Germinal center (tissue), 1 donor: ENCODE data around the gene TOX2.

Experiments
- DNase-seq: peaks from one replicate; pipeline ENCODE4 v3.0.0; 2012; ENCODE audit warnings: mixed read lengths, low spot score

Gene TOX2

DNA sequence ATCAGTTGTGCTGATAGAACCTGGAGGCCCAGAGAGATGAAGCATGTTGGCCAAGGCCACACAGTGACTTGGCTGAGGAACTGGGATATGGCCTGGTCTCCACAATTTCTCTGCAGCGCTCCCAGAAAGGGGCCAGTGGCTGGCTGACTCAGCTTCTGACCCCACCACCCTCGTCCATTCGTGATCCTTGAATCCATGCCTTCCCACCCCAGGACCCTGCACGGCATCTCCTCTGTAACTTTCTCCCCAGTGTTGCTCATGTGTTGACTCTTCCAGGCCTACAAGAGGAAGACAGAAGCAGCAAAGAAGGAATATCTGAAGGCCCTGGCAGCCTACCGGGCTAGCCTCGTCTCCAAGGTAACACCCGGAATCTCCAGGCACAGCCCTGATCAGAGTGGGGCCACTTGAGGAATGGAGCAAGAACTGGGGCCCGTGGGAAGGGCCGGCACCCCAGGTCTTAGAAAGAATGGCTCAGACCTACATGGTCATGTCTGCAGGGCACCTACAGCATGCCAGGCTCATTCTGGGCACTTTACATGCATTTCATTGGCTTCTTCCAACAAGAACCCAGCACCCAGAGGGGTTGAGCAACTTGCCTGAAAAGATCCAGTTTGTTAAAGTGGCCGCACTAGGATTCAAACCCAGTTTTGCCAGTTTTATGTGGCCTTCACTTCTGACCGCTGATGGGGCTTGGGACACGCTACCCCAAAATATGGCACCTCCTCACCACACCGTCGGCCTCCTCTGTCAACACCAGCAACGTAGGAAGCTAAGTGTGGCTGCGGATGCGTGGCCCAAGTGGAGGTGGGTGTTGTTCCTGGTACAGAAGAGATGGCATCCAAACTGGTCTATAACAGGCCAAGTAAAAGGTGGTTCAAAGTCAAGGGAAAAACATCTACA is 150.1 kb downstream of the TOX2 start:
- DNase-seq, result no peak

DNA sequence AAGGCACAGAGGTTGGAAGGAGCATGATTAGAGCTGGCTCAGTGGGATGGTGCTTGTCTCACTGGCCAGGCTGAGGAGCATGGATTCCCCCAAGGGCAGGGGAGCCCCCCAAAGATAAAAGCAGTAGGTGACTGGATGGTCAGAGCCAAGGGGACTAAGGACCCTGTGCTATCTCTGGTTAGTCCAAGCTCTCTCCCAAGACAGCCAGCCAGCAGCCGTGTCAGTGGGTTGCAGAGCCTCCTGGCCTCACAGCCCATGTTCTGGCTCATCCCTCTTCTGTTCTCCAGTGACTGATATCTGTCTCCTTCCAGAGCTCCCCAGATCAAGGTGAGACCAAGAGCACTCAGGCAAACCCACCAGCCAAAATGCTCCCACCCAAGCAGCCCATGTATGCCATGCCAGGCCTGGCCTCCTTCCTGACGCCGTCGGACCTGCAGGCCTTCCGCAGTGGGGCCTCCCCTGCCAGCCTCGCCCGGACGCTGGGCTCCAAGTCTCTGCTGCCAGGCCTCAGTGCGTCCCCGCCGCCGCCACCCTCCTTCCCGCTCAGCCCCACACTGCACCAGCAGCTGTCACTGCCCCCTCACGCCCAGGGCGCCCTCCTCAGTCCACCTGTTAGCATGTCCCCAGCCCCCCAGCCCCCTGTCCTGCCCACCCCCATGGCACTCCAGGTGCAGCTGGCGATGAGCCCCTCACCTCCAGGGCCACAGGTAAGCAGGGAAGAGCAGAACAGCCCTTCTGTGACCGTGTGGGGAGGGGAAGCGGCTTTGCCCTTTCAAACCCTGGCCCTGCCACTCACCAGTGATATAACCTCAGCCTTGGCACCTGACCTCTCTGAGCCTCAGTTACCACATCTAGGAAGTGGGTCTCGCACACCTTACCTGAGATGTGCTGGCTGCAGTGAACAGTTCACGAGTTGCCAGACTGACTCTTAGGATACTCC is 151.0 kb downstream of the TOX2 start:
- DNase-seq, result no peak

DNA sequence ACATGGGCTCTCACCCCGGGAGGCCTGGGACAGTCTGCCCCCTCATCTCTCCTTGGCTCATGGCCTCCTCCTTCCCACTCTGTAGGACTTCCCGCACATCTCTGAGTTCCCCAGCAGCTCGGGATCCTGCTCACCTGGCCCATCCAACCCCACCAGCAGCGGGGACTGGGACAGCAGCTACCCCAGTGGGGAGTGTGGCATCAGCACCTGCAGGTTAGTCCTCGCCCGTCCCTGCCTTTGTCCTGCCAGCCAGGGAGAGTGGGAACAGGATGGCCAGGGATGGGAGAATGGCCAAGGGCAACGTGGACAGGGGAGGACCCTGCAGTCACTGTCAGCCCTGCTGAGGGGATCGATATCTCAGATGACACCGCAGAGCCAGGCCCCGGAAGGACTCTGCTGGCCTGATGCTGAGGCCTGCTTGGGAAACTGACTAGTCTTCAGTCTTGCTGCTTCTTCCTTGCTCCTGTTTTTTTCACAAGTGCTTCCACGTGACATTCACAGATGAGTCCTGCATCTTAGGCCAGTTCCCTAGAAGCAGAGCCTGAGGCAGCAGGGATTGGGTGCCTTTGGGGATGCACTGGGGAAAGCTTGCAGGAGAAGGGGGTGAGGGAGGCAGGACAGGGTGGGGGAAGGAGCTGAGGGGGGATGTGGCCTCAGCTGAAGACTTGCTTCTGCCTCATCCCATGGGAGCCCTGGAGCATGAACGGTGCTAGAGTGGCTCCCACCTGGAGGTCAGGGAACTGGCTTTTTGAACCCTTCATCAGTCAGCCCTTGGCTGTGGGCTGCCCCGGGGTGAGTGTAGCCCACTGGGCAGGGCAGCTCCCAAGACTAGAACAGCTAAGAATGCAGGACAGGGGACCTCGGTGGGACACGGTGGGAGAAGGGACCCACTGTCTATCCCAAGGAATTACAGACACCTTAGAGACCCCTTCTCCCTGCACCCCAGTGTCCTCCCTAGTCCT is 152.3 kb downstream of the TOX2 start:
- no peak for DNase-seq

DNA sequence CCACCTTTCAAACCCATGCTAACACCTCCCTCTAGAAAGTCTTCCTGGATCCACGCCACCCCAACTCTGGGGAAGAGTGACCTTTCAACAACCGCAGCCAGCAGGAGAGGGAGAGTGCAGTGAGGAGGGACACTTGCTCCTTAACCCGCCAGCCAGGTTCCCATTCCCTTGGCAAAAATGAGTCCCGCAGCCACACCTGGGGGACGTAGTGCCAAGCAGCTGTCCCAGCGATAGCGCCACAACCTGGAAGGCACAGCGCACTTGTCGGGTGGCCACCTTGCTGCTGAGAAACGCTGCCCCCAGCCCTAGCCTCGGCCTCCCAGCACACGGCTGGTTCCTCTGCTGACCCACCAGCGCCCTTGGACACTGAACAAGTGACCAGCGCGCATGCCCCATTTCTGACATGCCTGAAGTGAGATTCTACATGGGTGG is 153.0 kb downstream of the TOX2 start:
- DNase-seq, result no peak

DNA sequence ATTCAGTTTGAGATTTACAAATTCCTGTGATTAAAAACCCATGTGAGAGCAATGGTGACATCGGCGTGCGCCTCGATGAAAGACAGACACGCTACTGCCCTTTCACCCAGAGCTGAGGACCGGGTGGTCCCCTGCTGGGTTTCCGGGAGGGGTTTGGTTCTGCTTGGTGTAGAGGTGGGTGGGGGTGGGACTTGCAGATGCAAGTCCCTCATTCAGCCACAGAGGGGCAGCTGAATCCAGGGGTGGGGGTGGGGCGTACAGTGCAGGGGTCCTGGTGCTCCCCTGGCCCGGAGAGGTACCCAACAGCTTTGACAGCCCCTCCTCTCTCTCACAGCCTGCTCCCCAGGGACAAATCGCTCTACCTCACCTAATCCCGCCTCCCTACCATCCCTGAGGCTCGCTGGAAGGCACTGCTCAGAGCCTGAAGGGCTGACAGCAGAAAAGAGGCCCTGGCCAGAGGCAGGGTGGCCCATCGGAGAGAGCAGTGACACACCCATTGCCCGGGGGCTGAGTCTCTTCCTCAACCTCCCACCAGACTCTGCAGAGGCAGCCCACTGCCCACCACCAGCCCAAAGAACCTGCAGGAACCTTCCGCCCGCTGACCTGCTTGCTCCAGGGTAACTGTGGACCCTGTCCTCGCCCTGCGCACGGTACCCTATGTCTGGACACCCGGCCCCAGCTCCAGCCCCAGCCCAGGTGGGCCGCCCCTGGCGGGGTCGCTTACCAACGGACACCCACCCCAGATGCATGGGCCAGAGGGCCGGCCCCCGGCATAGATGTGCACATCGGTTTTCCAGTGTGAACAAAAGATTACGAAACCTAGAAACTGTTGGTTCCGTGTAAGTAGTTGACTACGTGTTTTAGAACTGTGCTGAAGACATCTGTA is 153.9 kb downstream of the TOX2 start:
- DNase-seq, result no peak

DNA sequence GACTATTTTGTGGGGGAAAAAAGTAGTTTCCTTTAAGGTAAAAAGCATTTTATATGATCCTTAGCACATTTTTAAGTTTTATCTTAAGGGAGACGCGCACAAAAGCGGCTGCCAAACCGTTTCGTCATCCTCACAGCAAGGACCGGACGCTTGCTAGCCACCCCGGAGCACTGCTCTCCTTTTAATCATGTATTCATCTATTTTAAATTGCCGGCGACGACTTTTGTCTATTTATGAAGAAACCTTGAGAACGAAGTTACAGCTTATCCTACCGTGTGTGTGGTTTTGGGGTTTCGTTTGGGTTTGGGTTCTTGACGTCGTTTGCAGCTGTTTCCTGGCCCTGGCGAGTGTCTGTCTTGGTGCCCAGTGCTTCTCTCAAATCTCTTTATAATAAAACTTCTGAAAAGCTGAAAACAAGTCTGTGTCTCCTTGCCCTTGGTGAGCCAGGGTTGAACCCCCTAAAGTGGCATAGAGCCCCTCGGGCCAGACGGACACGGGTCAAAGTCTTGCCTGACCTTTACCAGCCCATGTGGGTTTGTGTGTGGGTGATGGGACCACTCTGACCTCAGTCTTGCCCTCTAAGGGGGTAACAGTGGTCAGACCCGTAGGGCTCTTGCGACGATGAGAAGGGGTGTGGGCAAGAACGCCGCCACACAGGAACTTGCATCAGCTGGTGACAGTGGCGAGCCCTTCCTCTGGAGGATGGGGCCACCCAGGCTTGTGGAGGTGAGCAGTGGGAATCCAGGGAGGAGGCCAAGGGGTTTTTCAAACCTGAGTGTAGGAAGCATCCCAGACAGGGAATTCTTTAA is 154.8 kb downstream of the TOX2 start:
- DNase-seq, result no peak

DNA sequence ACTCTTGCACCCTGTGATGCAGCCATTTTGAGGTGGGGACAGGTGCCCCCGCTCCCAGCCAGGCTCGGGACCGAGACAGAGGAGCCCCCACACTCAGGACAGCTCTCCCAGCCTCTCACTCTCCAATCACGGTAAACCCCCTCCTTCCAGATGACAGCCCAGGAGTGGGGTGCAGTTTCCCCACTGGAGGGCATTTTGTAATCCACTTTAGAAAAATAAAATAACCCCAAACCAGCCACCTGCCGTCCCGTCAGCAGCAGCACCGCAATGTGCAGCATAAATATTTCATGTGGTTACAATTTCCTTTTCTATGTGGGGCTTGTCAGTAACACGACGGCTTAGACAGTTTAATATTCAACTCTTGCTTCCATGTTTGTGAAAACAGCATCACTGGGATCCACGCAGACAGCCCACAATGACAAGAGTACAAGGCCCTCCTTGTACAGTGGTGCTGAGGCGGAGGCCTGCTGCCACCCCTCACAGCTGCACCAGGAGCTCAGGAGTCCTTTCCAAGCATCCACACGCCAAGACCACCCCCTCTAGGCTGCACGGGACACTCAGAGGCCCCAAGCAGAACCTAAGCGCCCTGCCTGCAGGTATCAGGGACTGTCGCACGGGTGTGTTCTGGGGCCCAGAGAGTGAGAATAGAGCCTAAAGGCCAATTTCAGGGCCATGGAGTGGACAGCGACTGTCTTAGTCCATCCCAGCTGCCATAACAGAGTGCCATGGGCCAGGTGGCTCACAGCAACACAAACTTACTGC is 155.7 kb downstream of the TOX2 start:
- DNase-seq, result no peak

DNA sequence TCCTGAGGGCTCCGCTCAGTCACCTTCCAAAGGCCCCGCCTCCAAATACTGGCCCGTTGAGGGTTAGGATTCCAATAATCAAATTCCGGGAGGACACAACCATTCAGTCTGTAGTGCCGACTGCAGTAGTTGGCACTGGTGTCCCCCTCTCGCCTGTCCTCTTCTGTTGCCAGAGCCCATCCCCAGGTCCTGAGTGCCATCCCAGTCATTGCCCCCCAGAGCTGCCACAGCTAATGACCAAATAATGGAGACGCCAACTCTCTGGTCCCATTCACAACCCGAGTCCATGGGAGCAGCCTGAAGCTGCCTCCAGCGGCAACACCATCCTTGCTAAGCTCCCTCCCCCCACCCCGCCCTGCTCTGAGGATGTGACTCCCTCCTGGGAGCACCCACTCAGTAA is 156.4 kb downstream of the TOX2 start:
- no peak for DNase-seq

DNA sequence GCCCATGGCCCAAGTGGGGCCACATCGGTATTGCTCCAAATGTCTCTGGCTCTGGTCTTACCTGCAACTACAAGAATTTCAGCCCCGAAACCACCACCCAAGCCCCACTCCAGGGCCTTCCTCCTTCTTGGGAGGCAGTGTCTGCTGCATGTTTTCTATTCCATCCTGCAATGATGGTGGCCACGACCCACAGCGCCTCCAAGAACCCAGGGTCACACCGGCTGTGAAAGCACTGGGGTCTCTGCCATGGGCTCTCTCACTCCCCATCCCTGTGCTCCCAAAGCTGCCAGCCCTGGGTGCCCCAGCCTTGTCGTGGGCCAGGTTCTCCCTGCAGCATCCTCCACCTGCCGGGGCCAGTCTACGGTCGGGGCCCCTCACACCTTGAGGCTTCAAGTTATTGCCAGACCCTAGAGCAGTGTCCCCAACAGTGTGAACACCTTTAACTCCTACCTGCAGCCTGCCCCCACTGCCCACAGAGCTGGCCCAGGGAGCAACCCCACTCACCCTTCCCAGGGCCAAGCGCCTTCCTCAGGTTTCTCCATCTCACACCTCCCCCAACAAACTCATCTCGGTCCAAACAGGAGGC is 157.0 kb downstream of the TOX2 start:
- no peak for DNase-seq

DNA sequence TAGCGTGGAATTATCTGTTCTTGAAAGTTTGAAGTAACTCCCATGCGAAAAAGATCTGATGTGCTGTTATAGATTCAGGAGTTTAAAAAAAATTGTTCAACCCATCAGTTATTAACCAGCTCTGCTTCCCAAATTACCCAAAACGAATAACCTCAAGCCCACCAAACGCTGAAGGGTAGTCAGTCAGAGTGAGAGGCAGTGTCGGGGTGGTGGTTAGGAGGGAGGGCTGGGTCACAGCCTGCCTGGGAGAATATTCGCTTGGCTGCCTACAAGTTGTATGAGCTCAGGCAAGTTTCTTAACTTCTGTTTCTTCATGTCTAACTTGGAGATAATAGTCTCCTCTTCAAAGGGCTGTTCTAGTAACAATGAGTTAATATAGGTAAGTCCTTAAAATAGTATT is 157.7 kb downstream of the TOX2 start:
- DNase-seq, result no peak

DNA sequence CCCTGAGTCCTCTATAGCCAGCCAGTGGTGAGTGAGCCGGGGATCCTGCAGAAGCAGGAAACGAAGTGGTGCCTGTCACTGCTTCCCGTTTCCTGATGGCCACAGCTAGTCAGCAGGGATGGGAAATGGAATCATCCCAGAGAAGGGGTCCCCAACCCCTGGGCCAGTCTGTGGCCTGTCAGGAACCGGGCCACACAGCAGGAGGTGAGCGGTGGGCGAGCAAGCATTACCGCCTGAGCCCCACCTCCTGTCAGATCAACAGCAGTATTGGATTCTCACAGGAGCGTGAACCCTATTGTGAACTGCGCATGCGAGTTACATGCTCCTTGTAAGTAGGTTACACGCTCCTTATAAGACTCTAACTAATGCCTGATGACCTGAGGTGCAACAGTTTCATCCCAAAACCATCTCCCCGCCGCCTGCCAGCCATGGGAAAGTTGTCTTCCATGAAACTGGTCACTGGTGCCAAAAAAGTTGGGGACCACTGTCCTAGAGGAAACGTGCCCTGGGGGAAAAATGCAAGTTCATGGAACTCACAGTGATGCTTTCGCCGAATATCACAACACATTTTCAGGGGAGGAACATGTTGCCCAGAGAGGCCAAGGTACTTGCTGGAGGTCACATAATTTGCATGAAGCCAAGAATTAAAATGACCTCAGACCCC is 158.5 kb downstream of the TOX2 start:
- no peak for DNase-seq

DNA sequence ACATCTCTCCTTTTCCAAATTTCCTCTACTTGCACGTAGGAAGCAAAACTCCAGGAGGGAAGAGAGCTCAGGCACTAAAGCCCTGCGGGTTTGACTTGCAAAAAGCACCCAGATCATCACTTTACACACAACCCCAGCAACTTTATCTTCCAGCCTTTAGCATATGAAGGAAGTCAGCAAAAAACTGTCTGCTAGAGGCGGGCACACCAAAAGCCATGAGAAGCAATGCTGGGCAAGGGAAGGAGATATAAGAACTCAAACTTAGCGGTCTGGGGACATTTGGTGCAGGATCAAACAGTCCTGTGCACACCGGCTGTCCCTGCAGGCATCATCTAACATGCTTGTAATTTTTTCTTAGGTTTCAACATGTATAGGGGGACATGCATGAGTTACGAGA is 159.0 kb downstream of the TOX2 start:
- DNase-seq, result no peak

DNA sequence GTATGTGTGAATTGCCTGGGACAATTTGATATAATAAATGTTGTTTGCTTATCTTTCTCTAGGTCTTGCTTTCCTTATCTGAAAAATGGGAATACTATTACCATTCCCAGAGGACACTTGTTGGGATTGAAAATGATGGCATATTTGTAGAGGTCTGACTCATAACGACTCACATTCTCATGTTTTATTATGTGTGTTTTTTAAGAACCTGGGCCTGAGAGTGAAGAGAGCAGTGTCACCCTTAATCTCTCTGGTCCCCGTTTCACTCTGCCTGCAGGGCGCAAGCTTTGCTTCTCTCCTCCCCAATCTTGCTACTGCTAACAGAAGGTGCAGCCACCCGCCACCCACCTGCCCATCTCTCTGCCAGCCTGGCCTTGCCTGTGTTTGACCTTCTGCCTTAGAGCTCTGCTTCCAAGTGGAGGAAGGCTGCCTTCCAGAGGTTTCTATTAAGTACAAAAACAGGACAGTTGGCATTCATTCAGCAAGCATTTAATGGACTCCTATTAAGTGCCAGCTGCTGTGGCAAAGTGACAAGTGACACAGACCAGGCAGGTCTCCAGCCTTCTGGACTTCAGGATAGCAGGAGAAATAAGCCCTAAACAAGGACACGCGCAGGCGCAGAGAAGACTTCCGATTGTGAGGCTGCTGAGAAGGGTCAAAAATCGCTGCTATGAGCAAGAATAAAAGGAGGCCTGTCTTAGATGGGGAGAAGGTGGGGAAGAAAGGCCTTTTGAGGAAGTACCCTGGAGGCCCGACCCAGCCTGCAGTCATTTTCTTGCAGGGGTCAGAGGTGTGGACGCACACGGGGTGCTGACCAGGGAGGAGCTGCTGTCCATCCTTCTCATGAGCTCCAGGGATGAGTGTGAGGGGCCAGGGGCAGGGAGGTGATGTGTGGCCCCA is 159.8 kb downstream of the TOX2 start:
- no peak for DNase-seq

DNA sequence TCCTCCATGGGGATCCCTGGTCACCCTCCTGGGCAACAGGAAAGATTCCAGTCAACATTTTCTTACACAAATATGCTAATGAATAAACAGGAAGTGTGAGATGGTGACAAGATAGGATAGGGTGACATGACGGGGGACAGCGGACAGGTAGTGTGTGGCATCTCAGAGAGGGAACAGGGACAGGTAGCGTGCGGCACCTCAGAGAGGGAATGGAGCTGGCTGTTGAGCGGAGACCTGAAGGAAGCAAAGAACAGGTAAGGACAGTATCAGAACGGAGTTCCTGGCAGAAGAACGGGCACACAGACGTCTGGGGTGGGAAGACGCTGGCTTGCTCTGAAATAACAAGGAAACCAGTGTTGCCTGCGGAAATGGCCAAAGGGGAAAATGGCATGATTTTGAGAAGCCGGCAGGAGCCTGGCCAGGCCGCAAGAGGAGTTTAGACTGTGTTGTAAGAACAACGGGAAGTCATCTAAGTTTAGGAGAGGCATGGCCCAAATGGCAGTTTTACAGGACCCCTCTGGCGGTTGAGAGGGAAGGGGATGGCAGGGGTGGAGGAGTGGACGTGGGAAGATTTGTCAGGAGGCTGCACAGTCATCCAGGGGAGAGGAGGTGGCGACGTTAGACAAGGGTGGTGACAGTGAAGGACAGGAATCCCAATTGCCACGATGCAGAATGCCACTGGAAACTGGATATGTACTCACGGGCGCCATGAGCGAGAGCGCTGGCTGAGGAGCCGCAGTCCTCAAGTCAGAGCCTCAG is 160.7 kb downstream of the TOX2 start:
- DNase-seq, result no peak

DNA sequence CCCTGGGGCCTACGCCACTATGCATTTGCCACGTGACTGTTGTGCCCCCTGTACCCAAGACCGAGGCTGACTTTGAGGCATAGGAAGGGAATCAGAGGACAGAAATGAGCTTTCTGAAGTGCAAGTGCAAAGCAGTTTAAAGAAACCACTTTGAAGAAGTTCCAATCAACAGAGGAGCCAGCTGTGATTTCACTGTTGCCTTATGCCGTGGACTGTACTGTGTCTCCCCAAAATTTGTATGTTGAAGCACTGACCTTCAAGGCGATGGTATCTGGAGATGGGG is 161.2 kb downstream of the TOX2 start:
- DNase-seq, result no peak

DNA sequence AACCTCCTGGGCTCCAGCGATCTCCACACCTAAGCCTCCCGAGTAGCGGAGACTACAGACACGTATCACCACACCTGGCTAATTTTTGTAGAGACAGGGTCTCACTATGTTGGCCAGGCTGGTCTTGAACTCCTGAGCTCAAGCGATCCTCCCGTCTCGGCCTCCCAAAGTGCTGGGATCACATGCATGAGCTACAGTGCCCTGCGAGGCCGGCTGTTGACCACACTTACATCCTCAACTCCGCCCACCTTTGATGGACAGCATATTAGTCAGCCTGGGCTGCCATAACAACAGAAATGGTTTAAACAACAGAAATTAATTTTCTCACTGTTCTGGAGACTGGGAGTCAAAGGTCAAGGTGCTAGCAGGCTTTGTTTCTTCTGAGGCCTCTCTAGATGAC is 164.6 kb downstream of the TOX2 start:
- no peak for DNase-seq

DNA sequence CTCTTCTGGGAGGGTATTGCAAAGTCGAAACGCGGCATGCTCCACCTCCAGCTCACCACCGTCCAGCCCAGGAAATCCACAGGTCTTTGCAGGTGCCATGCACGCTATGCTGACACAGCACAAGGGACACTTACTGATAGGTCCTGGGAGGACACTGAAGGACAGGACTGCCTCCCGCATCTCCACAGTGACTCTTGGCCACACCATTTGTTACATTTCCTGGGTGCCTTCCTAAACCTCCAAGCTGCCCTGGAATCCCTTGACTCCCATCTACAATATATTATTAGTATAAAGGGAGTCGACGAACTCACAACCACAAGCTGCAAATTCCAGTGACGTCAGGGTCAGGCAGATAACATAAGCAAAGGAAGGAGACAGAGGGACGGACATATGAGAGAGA is 165.4 kb downstream of the TOX2 start:
- DNase-seq, result no peak
